Superior temporal gyrus (tissue), 1 donor: ENCODE measurements around the gene RNF125.
"Not testable (repeated sequence)": the region's sequence is repeated elsewhere in the genome, so short reads cannot be mapped to it uniquely, and the experiment has no call there.

Experiments
- DNase-seq: peaks from one replicate; pipeline ENCODE4 v3.0.0-alpha.2; 2016; ENCODE audit errors: extremely low spot score

Gene RNF125

GRCh38 chr18:32018331-32019250 is at the start of gene RNF125:
Gene RNF125, plus strand, starts transcription at chr18:32018825. Its CDS starts 39 bp downstream, at chr18:32018864.
- DNase-seq: no peak

GRCh38 chr18:31970617-31971016 is 48.0 kb upstream of the RNF125 start:
- DNase-seq: no peak

GRCh38 chr18:31973929-31974546 is 44.6 kb upstream of the RNF125 start:
- DNase-seq: no peak

- no peak for DNase-seq
These were observed 42.4 kb upstream of the RNF125 start for GRCh38 chr18:31976242-31976641.

GRCh38 chr18:31977270-31977872 is 41.3 kb upstream of the RNF125 start:
- peak; percentile 78 for DNase-seq

GRCh38 chr18:31978616-31979015 is 40.0 kb upstream of the RNF125 start:
- no peak for DNase-seq

GRCh38 chr18:31979714-31980113 is 38.9 kb upstream of the RNF125 start:
- no peak for DNase-seq

GRCh38 chr18:31980863-31981262 is 37.8 kb upstream of the RNF125 start:
- no peak for DNase-seq

- DNase-seq: no peak
These were observed 35.6 kb upstream of the RNF125 start for GRCh38 chr18:31983020-31983419.

- DNase-seq: no peak
These were observed 34.6 kb upstream of the RNF125 start for GRCh38 chr18:31983976-31984375.

- no peak for DNase-seq
These were observed 27.8 kb upstream of the RNF125 start for GRCh38 chr18:31990823-31991222.

GRCh38 chr18:31996007-31996406 is 22.6 kb upstream of the RNF125 start:
- DNase-seq: no peak

- DNase-seq: no peak
These were observed 19.7 kb upstream of the RNF125 start for GRCh38 chr18:31998880-31999412.

GRCh38 chr18:32001141-32001540 is 17.5 kb upstream of the RNF125 start:
- DNase-seq: not testable (repeated sequence)

GRCh38 chr18:32003822-32004221 is 14.8 kb upstream of the RNF125 start:
- DNase-seq: not testable (repeated sequence)

- no peak for DNase-seq
These were observed 8.4 kb upstream of the RNF125 start for GRCh38 chr18:32010124-32010721.

- no peak for DNase-seq
These were observed 7.4 kb upstream of the RNF125 start for GRCh38 chr18:32011193-32011592.

- DNase-seq: peak; percentile 66
These were observed 775 bp downstream of the RNF125 start for GRCh38 chr18:32019251-32019948.

- not testable (repeated sequence) for DNase-seq
These were observed 1.5 kb downstream of the RNF125 start for GRCh38 chr18:32019949-32020625.

GRCh38 chr18:32021756-32022564 is 3.3 kb downstream of the RNF125 start:
- peak; percentile 88 for DNase-seq
